ENCODE data around the gene CBX5.

- peak; percentile 97 for TF ChIP-seq CTCF (IDR thresholded peaks at IDR 0.05)
- no peak for TF ChIP-seq REST (IDR thresholded peaks at IDR 0.05; ENCODE audit: insufficient read depth in 1 of 2, low read depth in 2 of 2, low read length in 1 of 2)
- TF ChIP-seq POLR2AphosphoS5 (IDR thresholded peaks at IDR 0.05; ENCODE audit: low read depth, low read length), result no peak
- TF ChIP-seq SIN3A (IDR thresholded peaks at IDR 0.05; ENCODE audit: borderline replicate concordance, insufficient read depth, low read depth, low read length), result no peak
Observed at GRCh38 chr12:54207539-54208294, 72.2 kb downstream of the CBX5 start.
